Cardiac muscle cell (in vitro differentiated cells and primary cell): Measurements from ENCODE around the gene MTERF4. TPM values are rescaled to one million over a fixed set of nuclear protein-coding genes. Genes with fewer than 3 reads are reported as not detected.

Source experiments
- DNase-seq, 2 donors: peaks; one replicate each; pipeline versions ENCODE4 v3.0.0 to v3.0.0-alpha.2; 2010 to 2017; ENCODE audit warnings: low read depth in 1 of 2, low spot score in 1 of 2
- H3K27ac ChIP-seq: fragments of 200-600 bp; sonication (generic); 2 replicates; pipeline ENCODE4 v1.5.1; 2016
- H3K27me3 ChIP-seq: fragments of 200-600 bp; sonication (generic); 2 replicates; pipeline ENCODE4 v1.6.0; 2016; ENCODE audit warnings: control low read depth
- H3K36me3 ChIP-seq: fragments of 200-600 bp; sonication (generic); 2 replicates; pipeline ENCODE4 v1.5.1; 2016; ENCODE audit warnings: control low read depth
- H3K4me1 ChIP-seq: fragments of 200-600 bp; sonication (generic); 2 replicates; pipeline ENCODE4 v1.8.1; 2017; ENCODE audit warnings: low read depth, mild to moderate bottlenecking, mixed run types
- H3K4me3 ChIP-seq: fragments of 200-600 bp; sonication (generic); 2 replicates; pipeline ENCODE4 v1.5.1; 2016; ENCODE audit warnings: mild to moderate bottlenecking
- H3K9me3 ChIP-seq: fragments of 200-600 bp; sonication (generic); 2 replicates; pipeline ENCODE4 v1.5.1; 2017; ENCODE audit warnings: low read depth, mild to moderate bottlenecking, control low read depth
- CTCF ChIP-seq: IDR thresholded peaks from 2 replicates; pipeline ENCODE4 v1.5.1; 2012; ENCODE audit warnings: low read depth, mild to moderate bottlenecking, low read length
- polyA plus RNA-seq: library from polyadenylated mRNA; unstranded; fragments of >200 nt; fragmentation: Nextera tagmentation; extraction: Ambion mirVana; gene quantifications from 2 replicates; pipeline ENCODE4 v1.2.1, GENCODE V29; 2016
- total RNA-seq: library from RNA; depleted of rRNA; stranded (reverse); fragments of >200 nt; gene quantifications from 2 replicates; pipeline ENCODE4 v1.2.3, GENCODE V29; 2016

The MTERF4 gene
- total and polyA plus RNA-seq, 2 experiments from 2014 or later: 26.9 to 105 TPM

- H3K4me1 ChIP-seq: no peaks in the 10 kb centered on the region
- no peaks in the 10 kb centered on the region for H3K9me3 ChIP-seq
- DNase-seq: no peak
- no peaks in the 10 kb centered on the region for H3K36me3 ChIP-seq
- H3K27me3 ChIP-seq: no peaks in the 10 kb centered on the region
- H3K27ac ChIP-seq: no peak overlapping the region
- no peak for TF ChIP-seq CTCF
- H3K4me3 ChIP-seq: no peak overlapping the region
These were observed 37.9 kb downstream of the MTERF4 start for GRCh38 chr2:241064008-241064801.

GRCh38 chr2:241063587-241063986 is 38.5 kb downstream of the MTERF4 start:
- DNase-seq: no peak
- Histone ChIP-seq H3K27ac (no peak overlapping the region), H3K9me3 (no peaks in the 10 kb centered on the region), H3K27me3 (no peaks in the 10 kb centered on the region), H3K36me3 (no peaks in the 10 kb centered on the region), H3K4me3 (no peak overlapping the region), H3K4me1 (no peaks in the 10 kb centered on the region)
- no peak for TF ChIP-seq CTCF

GRCh38 chr2:241063093-241063551 is 39.0 kb downstream of the MTERF4 start:
- DNase-seq: no peak
- TF ChIP-seq CTCF: no peak

GRCh38 chr2:241062389-241063092 is 39.5 kb downstream of the MTERF4 start:
- no peaks in the 10 kb centered on the region for H3K36me3 ChIP-seq
- H3K27ac ChIP-seq: no peak overlapping the region
- H3K27me3 ChIP-seq: no peaks in the 10 kb centered on the region
- DNase-seq: no peak
- no peaks in the 10 kb centered on the region for H3K9me3 ChIP-seq
- H3K4me1 ChIP-seq: no peaks in the 10 kb centered on the region
- no peak for TF ChIP-seq CTCF
- H3K4me3 ChIP-seq: no peak overlapping the region

More at GRCh38 chr2:241063093-241063551, 39.0 kb downstream of the MTERF4 start:
- no peaks in the 10 kb centered on the region for H3K9me3 ChIP-seq
- H3K4me1 ChIP-seq: no peaks in the 10 kb centered on the region
- H3K27ac ChIP-seq: no peak overlapping the region
- H3K27me3 ChIP-seq: no peaks in the 10 kb centered on the region
- no peak overlapping the region for H3K4me3 ChIP-seq
- no peaks in the 10 kb centered on the region for H3K36me3 ChIP-seq

GRCh38 chr2:241061275-241061674 is 40.8 kb downstream of the MTERF4 start:
- no peaks in the 10 kb centered on the region for H3K36me3 ChIP-seq
- DNase-seq: peak in 1 of 2 donors; percentile 81
- H3K4me1 ChIP-seq: no peaks in the 10 kb centered on the region
- H3K27me3 ChIP-seq: no peaks in the 10 kb centered on the region
- H3K27ac ChIP-seq: no peak overlapping the region
- TF ChIP-seq CTCF: no peak
- no peak overlapping the region for H3K4me3 ChIP-seq
- no peaks in the 10 kb centered on the region for H3K9me3 ChIP-seq
